ENCODE data around the gene TMEM259. TPM values are rescaled to one million over a fixed set of nuclear protein-coding genes. Genes with fewer than 3 reads are reported as not detected.

TMEM259 gene
- total and polyA plus RNA-seq, 7 donors = 67.1 to 133 (median 88.8) TPM

- H3K27ac ChIP-seq = no peak overlapping the region
- intact Hi-C loops (cut with DNase I) = no loop called here
- 81 to 90% (median 84%) methylated on average over 16 to 17 of the region's 17 CpGs for WGBS, 3 donors
Observed at GRCh38 chr19:1062387-1063029, 41.6 kb upstream of the TMEM259 start.

GRCh38 chr19:1061987-1062386, 41.1 kb upstream of the TMEM259 start:
- intact Hi-C loops (cut with DNase I) = no loop called here
- Histone ChIP-seq H3K4me3 (no peak overlapping the region), H3K27ac (no peak overlapping the region), H3K4me1 (peaks cover 17% of the 10 kb centered on the region), H3K36me3 (ENCODE audit: insufficient read depth in 1 of 2, low read depth in 1 of 2) (peaks cover 0 to 24% of the 10 kb centered on the region in 2 donors), H3K27me3 (ENCODE audit: insufficient read depth in 3 of 3, low read length in 2 of 3) (peaks cover 0 to 24% (median 5%) of the 10 kb centered on the region in 3 donors), H3K9me3 (peaks cover 20% of the 10 kb centered on the region)
- ATAC-seq (no peak), DNase-seq (no peak)
- 85 to 97% (median 92%) methylated on average over 19 to 20 of the region's 20 CpGs for WGBS, 3 donors
- TF ChIP-seq CTCF (IDR thresholded peaks at IDR 0.05) = no peak

More at GRCh38 chr19:1062387-1063029, 41.6 kb upstream of the TMEM259 start:
- no peak for TF ChIP-seq CTCF (IDR thresholded peaks at IDR 0.05)
- Histone ChIP-seq H3K36me3 (ENCODE audit: insufficient read depth in 1 of 2, low read depth in 1 of 2) (peaks cover 0 to 20% of the 10 kb centered on the region in 2 donors), H3K27me3 (ENCODE audit: insufficient read depth in 3 of 3, low read length in 2 of 3) (peaks cover 0 to 29% (median 9%) of the 10 kb centered on the region in 3 donors), H3K4me1 (peaks cover 20% of the 10 kb centered on the region), H3K4me3 (no peak overlapping the region), H3K9me3 (peaks cover 15% of the 10 kb centered on the region)
- ATAC-seq (no peak), DNase-seq (no peak)

GRCh38 chr19:1060689-1061088, 39.8 kb upstream of the TMEM259 start:
- intact Hi-C loops (cut with DNase I) = no loop called here
- DNase-seq (no peak), ATAC-seq (no peak)
- 85 to 87% (median 87%) methylated on average over 5 of the region's 5 CpGs for WGBS, 3 donors
- Histone ChIP-seq H3K4me1 (peaks cover 11% of the 10 kb centered on the region), H3K27ac (no peak overlapping the region), H3K4me3 (no peak overlapping the region), H3K9me3 (peaks cover 33% of the 10 kb centered on the region), H3K27me3 (ENCODE audit: insufficient read depth in 3 of 3, low read length in 2 of 3) (peaks cover 0 to 12% (median 1%) of the 10 kb centered on the region in 3 donors), H3K36me3 (ENCODE audit: insufficient read depth in 1 of 2, low read depth in 1 of 2) (peaks cover 0 to 36% of the 10 kb centered on the region in 2 donors)
- no peak for TF ChIP-seq CTCF (IDR thresholded peaks at IDR 0.05)

GRCh38 chr19:1058112-1058511, 37.2 kb upstream of the TMEM259 start:
- H3K27ac ChIP-seq = no peak overlapping the region
- ATAC-seq (no peak), DNase-seq (no peak)
- H3K4me1 ChIP-seq = no peaks in the 10 kb centered on the region
- H3K36me3 ChIP-seq (ENCODE audit: insufficient read depth in 1 of 2, low read depth in 1 of 2) = peaks cover 0 to 53% of the 10 kb centered on the region in 2 donors
- no peaks in the 10 kb centered on the region for H3K27me3 ChIP-seq (ENCODE audit: insufficient read depth in 3 of 3, low read length in 2 of 3)
- TF ChIP-seq CTCF (IDR thresholded peaks at IDR 0.05) = no peak
- H3K9me3 ChIP-seq = peaks cover 33% of the 10 kb centered on the region
- 93 to 99% (median 98%) methylated on average over 5 of the region's 5 CpGs for WGBS, 3 donors
- H3K4me3 ChIP-seq = no peak overlapping the region
- intact Hi-C loops (cut with DNase I) = no loop called here
